Stimulated activated CD4-positive, alpha-beta T cell treated with anti-CD3 and anti-CD28 coated beads, Interleukin-4, amount 100 ng/mL, for 24 hours (primary cell): ENCODE data around the gene CRELD2.

Experiments used
- DNase-seq: peaks from one replicate; pipeline ENCODE4 v3.0.0-alpha.2; 2020

Gene CRELD2

GRCh38 chr22:49917974-49918910 is at the start of gene CRELD2, which contains the start of gene ALG12:
Gene CRELD2, plus strand, starts transcription at chr22:49918634. Its CDS starts 136 bp downstream, at chr22:49918770.
Gene ALG12, minus strand, starts transcription at chr22:49918438. Its CDS starts 4,673 bp downstream, at chr22:49913765.
- peak; percentile 98 for DNase-seq

- no peak for DNase-seq
Observed at GRCh38 chr22:49869086-49869830, 49.2 kb upstream of the CRELD2 start.

GRCh38 chr22:49869845-49870712 is 48.4 kb upstream of the CRELD2 start:
- DNase-seq = no peak

GRCh38 chr22:49871482-49871881 is 47.0 kb upstream of the CRELD2 start:
- no peak for DNase-seq

GRCh38 chr22:49872347-49872746 is 46.1 kb upstream of the CRELD2 start:
- DNase-seq = no peak

GRCh38 chr22:49873228-49873940 is 45.0 kb upstream of the CRELD2 start:
- no peak for DNase-seq

GRCh38 chr22:49877642-49878041 is 40.8 kb upstream of the CRELD2 start:
- no peak for DNase-seq

- no peak for DNase-seq
Observed at GRCh38 chr22:49878206-49878605, 40.2 kb upstream of the CRELD2 start.

- no peak for DNase-seq
Observed at GRCh38 chr22:49879871-49880270, 38.6 kb upstream of the CRELD2 start.

GRCh38 chr22:49880281-49880680 is 38.2 kb upstream of the CRELD2 start:
- DNase-seq = no peak

- DNase-seq = no peak
Observed at GRCh38 chr22:49881856-49882255, 36.6 kb upstream of the CRELD2 start.

GRCh38 chr22:49882519-49883293 is 35.7 kb upstream of the CRELD2 start:
- DNase-seq = no peak

GRCh38 chr22:49883294-49883640 is 35.2 kb upstream of the CRELD2 start:
- no peak for DNase-seq

- DNase-seq = no peak
Observed at GRCh38 chr22:49884075-49884474, 34.4 kb upstream of the CRELD2 start.

GRCh38 chr22:49884503-49885260 is 33.8 kb upstream of the CRELD2 start:
- DNase-seq = no peak

GRCh38 chr22:49885281-49885680 is 33.2 kb upstream of the CRELD2 start:
- no peak for DNase-seq

- DNase-seq = no peak
Observed at GRCh38 chr22:49885881-49886280, 32.6 kb upstream of the CRELD2 start.

- no peak for DNase-seq
Observed at GRCh38 chr22:49886346-49887063, 31.9 kb upstream of the CRELD2 start.

GRCh38 chr22:49887064-49887451 is 31.4 kb upstream of the CRELD2 start:
- DNase-seq = no peak

- DNase-seq = no peak
Observed at GRCh38 chr22:49887702-49888101, 30.7 kb upstream of the CRELD2 start.
